ENCODE data around the gene VEGFC. TPM values are rescaled to one million over a fixed set of nuclear protein-coding genes. Genes with fewer than 3 reads are reported as not detected.
A peak's percentile ranks its signal among the peaks of the same experiment; 100 is the strongest.

Gene VEGFC
- total and polyA plus RNA-seq, 2 experiments from 2014 or later: 2.9 to 4.2 TPM

DNA sequence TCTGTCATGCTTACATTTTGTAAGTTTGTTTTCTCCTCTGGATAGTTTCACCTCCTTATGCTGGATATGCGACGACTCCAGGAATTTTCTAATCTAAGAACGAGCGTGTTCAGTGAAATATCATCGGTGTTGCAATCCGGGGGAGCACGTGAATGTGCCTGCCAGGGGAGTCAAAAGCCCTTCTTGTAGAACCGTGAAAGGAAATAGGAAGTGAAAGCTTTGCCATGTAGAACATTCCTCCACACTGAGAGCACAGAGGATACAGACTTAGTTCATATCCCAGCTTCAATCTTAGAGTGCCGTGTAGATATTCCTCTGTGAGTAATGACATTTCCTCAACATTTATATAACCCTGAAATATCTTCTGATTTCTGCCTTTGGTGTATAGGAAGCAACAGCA, 121.2 kb downstream of the VEGFC start:
- Histone ChIP-seq H3K9me3 (ENCODE audit: low read depth) (no peaks in the 10 kb centered on the region), H3K27ac (peak overlapping the region; percentile 49), H3K79me2 (no peaks in the 10 kb centered on the region), H3K4me3 (no peak overlapping the region), H3K36me3 (replicated peaks; ENCODE audit: insufficient read depth, low read depth) (no peaks in the 10 kb centered on the region), H2AFZ (no peak overlapping the region), H3K9me2 (replicated peaks; ENCODE audit: insufficient read depth) (no peaks in the 10 kb centered on the region), H3K4me1 (ENCODE audit: insufficient read depth) (no peaks in the 10 kb centered on the region), H3K27me3 (no peaks in the 10 kb centered on the region), H3K4me2 (no peak overlapping the region), H4K20me1 (ENCODE audit: insufficient read depth, poor library complexity, severe bottlenecking) (no peaks in the 10 kb centered on the region)
- peak; percentile 28 for DNase-seq (ENCODE audit: low spot score)
- TF ChIP-seq, protein P1, sequence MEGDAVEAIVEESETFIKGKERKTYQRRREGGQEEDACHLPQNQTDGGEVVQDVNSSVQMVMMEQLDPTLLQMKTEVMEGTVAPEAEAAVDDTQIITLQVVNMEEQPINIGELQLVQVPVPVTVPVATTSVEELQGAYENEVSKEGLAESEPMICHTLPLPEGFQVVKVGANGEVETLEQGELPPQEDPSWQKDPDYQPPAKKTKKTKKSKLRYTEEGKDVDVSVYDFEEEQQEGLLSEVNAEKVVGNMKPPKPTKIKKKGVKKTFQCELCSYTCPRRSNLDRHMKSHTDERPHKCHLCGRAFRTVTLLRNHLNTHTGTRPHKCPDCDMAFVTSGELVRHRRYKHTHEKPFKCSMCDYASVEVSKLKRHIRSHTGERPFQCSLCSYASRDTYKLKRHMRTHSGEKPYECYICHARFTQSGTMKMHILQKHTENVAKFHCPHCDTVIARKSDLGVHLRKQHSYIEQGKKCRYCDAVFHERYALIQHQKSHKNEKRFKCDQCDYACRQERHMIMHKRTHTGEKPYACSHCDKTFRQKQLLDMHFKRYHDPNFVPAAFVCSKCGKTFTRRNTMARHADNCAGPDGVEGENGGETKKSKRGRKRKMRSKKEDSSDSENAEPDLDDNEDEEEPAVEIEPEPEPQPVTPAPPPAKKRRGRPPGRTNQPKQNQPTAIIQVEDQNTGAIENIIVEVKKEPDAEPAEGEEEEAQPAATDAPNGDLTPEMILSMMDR (IDR thresholded peaks at IDR 0.05; ENCODE audit: poor library complexity): no peak
- TF ChIP-seq EZH2 (IDR thresholded peaks at IDR 0.05; ENCODE audit: borderline replicate concordance) (no peak), EZH2phosphoT487 (IDR thresholded peaks at IDR 0.05; ENCODE audit: low read depth, severe bottlenecking, unreplicated experiment) (no peak)
- 75% methylated on average over 9 of the region's 9 CpGs for WGBS (ENCODE audit: low lambda C conversion rate, missing lambda C conversion rate)

DNA sequence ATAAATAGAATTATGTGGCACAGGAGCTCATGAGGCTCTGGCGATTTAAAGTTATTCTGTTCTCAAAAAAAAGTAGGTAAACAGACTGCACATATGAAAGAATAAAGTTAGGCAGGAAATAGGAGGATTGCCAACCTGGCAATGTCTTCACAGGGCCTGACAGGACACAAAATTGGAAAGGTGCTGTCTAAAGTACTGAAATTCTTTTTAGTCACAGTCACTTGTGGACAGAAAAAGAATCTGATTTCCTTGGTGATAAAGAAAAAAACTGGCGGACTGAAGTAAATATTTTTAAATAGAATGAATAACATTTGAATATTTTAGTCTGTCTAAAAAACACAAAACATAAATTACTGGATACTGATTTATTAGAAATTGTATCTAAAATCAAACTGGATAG, 124.4 kb downstream of the VEGFC start:
- DNase-seq (ENCODE audit: low spot score): no peak
- Histone ChIP-seq H3K4me1 (ENCODE audit: insufficient read depth) (no peaks in the 10 kb centered on the region), H3K4me3 (no peak overlapping the region), H3K36me3 (replicated peaks; ENCODE audit: insufficient read depth, low read depth) (no peaks in the 10 kb centered on the region), H3K27ac (no peak overlapping the region), H4K20me1 (ENCODE audit: insufficient read depth, poor library complexity, severe bottlenecking) (no peaks in the 10 kb centered on the region), H3K9me2 (replicated peaks; ENCODE audit: insufficient read depth) (no peaks in the 10 kb centered on the region), H2AFZ (no peak overlapping the region), H3K9me3 (ENCODE audit: low read depth) (no peaks in the 10 kb centered on the region), H3K27me3 (no peaks in the 10 kb centered on the region), H3K4me2 (no peak overlapping the region), H3K79me2 (no peaks in the 10 kb centered on the region)
- 65% methylated on average over 2 of the region's 2 CpGs for WGBS (ENCODE audit: low lambda C conversion rate, missing lambda C conversion rate)
- TF ChIP-seq, protein P1 (IDR thresholded peaks at IDR 0.05; ENCODE audit: poor library complexity): no peak
- TF ChIP-seq EZH2 (IDR thresholded peaks at IDR 0.05; ENCODE audit: borderline replicate concordance) (no peak), EZH2phosphoT487 (IDR thresholded peaks at IDR 0.05; ENCODE audit: low read depth, severe bottlenecking, unreplicated experiment) (no peak)

- WGBS (ENCODE audit: low lambda C conversion rate, missing lambda C conversion rate): 90% methylated on average over 4 of the region's 4 CpGs
- H3K9me3 ChIP-seq (ENCODE audit: low read depth): no peaks in the 10 kb centered on the region
- TF ChIP-seq, protein P1 (IDR thresholded peaks at IDR 0.05; ENCODE audit: poor library complexity): no peak
- TF ChIP-seq EZH2 (IDR thresholded peaks at IDR 0.05; ENCODE audit: borderline replicate concordance) (no peak), EZH2phosphoT487 (IDR thresholded peaks at IDR 0.05; ENCODE audit: low read depth, severe bottlenecking, unreplicated experiment) (no peak)
These were observed 127.8 kb downstream of the VEGFC start for GRCh38 chr4:176664964-176665363.

DNA sequence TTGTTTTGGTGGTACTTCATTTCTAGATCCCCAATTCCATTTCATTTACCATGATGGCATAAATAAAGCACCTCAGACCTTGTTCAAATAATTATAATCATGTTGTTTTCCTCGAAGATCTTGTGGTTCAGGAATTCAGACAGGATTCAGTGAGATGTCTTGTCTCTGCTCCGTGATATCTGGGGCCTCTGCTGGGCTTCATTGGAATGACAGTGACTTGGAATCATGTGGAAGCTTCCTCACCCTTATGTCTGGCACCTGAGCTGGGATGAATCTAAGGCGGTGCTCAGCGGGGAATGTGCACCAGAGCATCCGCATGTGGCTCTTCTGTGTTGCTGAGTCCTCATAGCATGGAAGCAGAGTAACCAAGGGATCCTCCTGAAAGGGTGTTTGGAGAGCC, 132.2 kb downstream of the VEGFC start:
- Histone ChIP-seq H3K27ac (no peak overlapping the region), H3K9me3 (ENCODE audit: low read depth) (no peaks in the 10 kb centered on the region), H3K36me3 (replicated peaks; ENCODE audit: insufficient read depth, low read depth) (no peaks in the 10 kb centered on the region), H3K79me2 (no peaks in the 10 kb centered on the region), H2AFZ (no peak overlapping the region), H3K4me1 (ENCODE audit: insufficient read depth) (no peaks in the 10 kb centered on the region), H4K20me1 (ENCODE audit: insufficient read depth, poor library complexity, severe bottlenecking) (no peaks in the 10 kb centered on the region), H3K4me3 (no peak overlapping the region), H3K27me3 (no peaks in the 10 kb centered on the region), H3K9me2 (replicated peaks; ENCODE audit: insufficient read depth) (no peaks in the 10 kb centered on the region), H3K4me2 (no peak overlapping the region)
- TF ChIP-seq EZH2phosphoT487 (IDR thresholded peaks at IDR 0.05; ENCODE audit: low read depth, severe bottlenecking, unreplicated experiment): no peak
- TF ChIP-seq, protein P1 (IDR thresholded peaks at IDR 0.05; ENCODE audit: poor library complexity): no peak
- no peak for TF ChIP-seq EZH2 (IDR thresholded peaks at IDR 0.05; ENCODE audit: borderline replicate concordance)
- no peak for DNase-seq (ENCODE audit: low spot score)
- WGBS (ENCODE audit: low lambda C conversion rate, missing lambda C conversion rate): 75% methylated on average over 5 of the region's 5 CpGs

More at GRCh38 chr4:176664964-176665363, 127.8 kb downstream of the VEGFC start:
- H4K20me1 ChIP-seq (ENCODE audit: insufficient read depth, poor library complexity, severe bottlenecking): no peaks in the 10 kb centered on the region
- no peaks in the 10 kb centered on the region for H3K4me1 ChIP-seq (ENCODE audit: insufficient read depth)
- H3K79me2 ChIP-seq: no peaks in the 10 kb centered on the region
- no peaks in the 10 kb centered on the region for H3K9me2 ChIP-seq (replicated peaks; ENCODE audit: insufficient read depth)
- no peak overlapping the region for H3K4me3 ChIP-seq
- DNase-seq (ENCODE audit: low spot score): no peak
- no peaks in the 10 kb centered on the region for H3K27me3 ChIP-seq
- H3K27ac ChIP-seq: no peak overlapping the region
- H3K4me2 ChIP-seq: no peak overlapping the region
- H3K36me3 ChIP-seq (replicated peaks; ENCODE audit: insufficient read depth, low read depth): no peaks in the 10 kb centered on the region
- H2AFZ ChIP-seq: no peak overlapping the region

All from hepatocyte (in vitro differentiated cells).